ENCODE data around the gene SPATA9. TPM values are rescaled to one million over a fixed set of nuclear protein-coding genes. Genes with fewer than 3 reads are reported as not detected.

SPATA9 gene
- total and polyA plus RNA-seq, 9 of the 15 experiments (the other 6 are each of a cell fraction or from before 2014, with no cell fraction given): 0.16 to 5.5 (median 0.39) TPM; not detected in 3

DNA sequence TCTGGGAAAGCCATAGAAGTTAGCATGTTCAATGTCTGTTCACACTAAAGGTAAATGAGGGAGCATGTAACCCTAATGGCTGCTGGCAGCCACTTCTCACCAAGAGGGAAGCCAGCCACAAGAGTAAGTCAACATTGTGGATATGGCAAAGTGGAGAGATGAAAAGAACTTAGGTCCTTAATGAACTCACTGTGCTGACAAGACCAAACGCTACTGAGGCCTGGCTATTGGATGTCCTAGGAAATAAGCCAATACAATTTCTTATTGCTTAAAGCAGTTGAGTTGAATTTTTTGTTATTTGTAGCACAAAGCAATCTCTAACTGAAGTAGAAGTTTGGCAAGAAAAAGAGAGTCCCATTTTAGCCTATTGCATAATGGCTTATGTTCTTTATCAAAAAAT, 56.1 kb downstream of the SPATA9 start:
- FAIRE-seq (no peak), ATAC-seq (no peak), DNase-seq (ENCODE audit: extremely low read depth in 1 of 4, low spot score in 3 of 4) (no peak)
- TF ChIP-seq HMG20A (CRISPR knock-in tag; conservative IDR thresholded peaks at IDR 0.05) (no peak), FOXP1 (CRISPR knock-in tag; IDR thresholded peaks at IDR 0.05) (no peak)
- TF ChIP-seq, protein P1, sequence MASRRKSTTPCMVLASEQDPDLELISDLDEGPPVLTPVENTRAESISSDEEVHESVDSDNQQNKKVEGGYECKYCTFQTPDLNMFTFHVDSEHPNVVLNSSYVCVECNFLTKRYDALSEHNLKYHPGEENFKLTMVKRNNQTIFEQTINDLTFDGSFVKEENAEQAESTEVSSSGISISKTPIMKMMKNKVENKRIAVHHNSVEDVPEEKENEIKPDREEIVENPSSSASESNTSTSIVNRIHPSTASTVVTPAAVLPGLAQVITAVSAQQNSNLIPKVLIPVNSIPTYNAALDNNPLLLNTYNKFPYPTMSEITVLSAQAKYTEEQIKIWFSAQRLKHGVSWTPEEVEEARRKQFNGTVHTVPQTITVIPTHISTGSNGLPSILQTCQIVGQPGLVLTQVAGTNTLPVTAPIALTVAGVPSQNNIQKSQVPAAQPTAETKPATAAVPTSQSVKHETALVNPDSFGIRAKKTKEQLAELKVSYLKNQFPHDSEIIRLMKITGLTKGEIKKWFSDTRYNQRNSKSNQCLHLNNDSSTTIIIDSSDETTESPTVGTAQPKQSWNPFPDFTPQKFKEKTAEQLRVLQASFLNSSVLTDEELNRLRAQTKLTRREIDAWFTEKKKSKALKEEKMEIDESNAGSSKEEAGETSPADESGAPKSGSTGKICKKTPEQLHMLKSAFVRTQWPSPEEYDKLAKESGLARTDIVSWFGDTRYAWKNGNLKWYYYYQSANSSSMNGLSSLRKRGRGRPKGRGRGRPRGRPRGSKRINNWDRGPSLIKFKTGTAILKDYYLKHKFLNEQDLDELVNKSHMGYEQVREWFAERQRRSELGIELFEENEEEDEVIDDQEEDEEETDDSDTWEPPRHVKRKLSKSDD (conservative IDR thresholded peaks at IDR 0.05; ENCODE audit: low read length): no peak
- Histone ChIP-seq H3K27me3 (ENCODE audit: control insufficient read depth in 2 of 2, insufficient read depth in 2 of 2, low read length in 2 of 2) (no peaks in the 10 kb centered on the region), H3K36me3 (ENCODE audit: control insufficient read depth, insufficient read depth, low read length) (no peaks in the 10 kb centered on the region), H3K4me1 (replicated peaks in 1 of 2; ENCODE audit: control insufficient read depth in 2 of 2, insufficient read depth in 2 of 2, low read length in 2 of 2) (peaks cover 0 to 5% of the 10 kb centered on the region in 2 experiments; a peak in 3 of 5 replicates), H3K9me1 (ENCODE audit: control insufficient read depth, insufficient read depth, low read length) (no peaks in the 10 kb centered on the region), H3K79me2 (ENCODE audit: control insufficient read depth, insufficient read depth, low read length) (no peaks in the 10 kb centered on the region), H3K27ac (ENCODE audit: extremely low read depth, low read depth, low read length) (no peak overlapping the region), H2AFZ (ENCODE audit: low read depth, low read length) (no peak overlapping the region), H3K9me3 (replicated peaks; ENCODE audit: control insufficient read depth, insufficient read depth, low read depth, low read length) (no peaks in the 10 kb centered on the region), H3K4me2 (ENCODE audit: insufficient read depth, low read length) (no peak overlapping the region), H3K4me3 (no peak overlapping the region), H4K20me1 (replicated peaks; ENCODE audit: control insufficient read depth, insufficient read depth, low read length) (no peaks in the 10 kb centered on the region), H3K9ac (ENCODE audit: insufficient read depth in 1 of 2, low read depth in 2 of 2, low read length in 2 of 2) (no peak overlapping the region)
- BruUV-seq (replicated peaks): no TSS peak
- POLR2A ChIA-PET: no interaction called here
- intact Hi-C loops (cut with micrococcal nuclease): no loop called here
- 0% methylated on average over 1 of the region's 1 CpG for whole genome bisulfite sequencing (ENCODE audit: insufficient coverage, low coverage, missing lambda C conversion rate)
- in situ Hi-C loops (cut with MboI): loop anchor here (25.0 kb wide), 1 partner anchor 711 kb away; no protein-coding TSS in a partner anchor
- CTCF ChIA-PET (ENCODE audit: low intra/inter-chr PET ratio): no interaction called here
